ENCODE data around the gene TEX10.

- TF ChIP-seq EZH2 (IDR thresholded peaks at IDR 0.05; ENCODE audit: low read length, missing control alignments) (no peak), CTCF (conservative IDR thresholded peaks at IDR 0.05 in 1 of 2, IDR thresholded peaks at IDR 0.05 in 1 of 2; ENCODE audit: low read depth in 1 of 2, low read length in 2 of 2) (no peak)
These were observed 42.8 kb downstream of the TEX10 start for GRCh38 chr9:100309992-100310391.
